Measurements from ENCODE around the gene DEPDC5. TPM values are rescaled to one million over a fixed set of nuclear protein-coding genes. Genes with fewer than 3 reads are reported as not detected.

The DEPDC5 gene
- total RNA-seq, 1 donor from 2014 or later = 11.8 TPM

DNA sequence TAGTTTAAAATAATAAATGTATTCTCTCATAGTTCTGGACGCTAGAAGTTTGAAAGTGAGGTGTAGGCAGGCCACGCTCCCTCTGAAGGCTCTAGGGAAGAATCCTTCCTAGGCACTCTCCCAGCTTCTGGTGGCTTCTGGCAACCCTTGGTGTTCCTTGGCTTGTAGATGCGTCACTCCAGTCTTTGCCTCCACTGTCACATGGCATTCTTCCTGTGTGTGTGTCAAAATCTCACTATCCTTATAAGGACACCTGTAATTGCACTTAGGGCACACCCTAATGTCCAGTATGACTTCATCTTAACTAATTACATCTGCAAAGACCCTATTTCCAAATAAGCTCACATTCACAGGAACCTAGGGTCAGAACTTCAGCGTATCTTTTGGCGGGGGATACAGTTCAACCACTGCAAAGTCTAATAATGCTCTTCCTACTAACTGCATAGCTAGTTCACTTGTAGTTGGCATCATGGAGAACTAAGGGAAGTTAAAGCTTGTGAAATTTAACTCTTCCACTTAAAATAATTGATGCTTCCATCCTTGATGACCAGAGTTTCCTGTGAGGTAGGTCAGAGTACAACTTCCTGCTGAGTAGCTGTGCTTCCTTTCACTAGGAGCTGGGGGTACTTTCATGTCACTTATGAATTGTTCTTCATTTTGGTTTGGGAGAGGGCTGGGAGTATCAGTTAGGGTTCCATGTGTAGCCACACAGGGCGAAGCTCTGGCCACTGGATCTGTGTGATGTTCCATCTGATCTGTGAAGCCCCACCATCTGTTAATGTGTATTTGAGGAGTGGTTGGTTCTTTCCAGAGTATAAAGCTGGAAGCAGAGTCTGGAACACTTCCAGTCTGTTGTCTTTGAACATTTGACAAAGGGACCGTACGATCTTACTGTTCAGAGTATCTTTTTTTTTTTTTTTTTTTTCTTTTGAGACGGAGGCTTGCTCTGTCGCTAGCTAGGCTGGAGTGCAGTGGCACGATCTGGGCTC is 201.0 kb downstream of the DEPDC5 start:
- intact Hi-C loops (cut with DNase I) = no loop called here

DNA sequence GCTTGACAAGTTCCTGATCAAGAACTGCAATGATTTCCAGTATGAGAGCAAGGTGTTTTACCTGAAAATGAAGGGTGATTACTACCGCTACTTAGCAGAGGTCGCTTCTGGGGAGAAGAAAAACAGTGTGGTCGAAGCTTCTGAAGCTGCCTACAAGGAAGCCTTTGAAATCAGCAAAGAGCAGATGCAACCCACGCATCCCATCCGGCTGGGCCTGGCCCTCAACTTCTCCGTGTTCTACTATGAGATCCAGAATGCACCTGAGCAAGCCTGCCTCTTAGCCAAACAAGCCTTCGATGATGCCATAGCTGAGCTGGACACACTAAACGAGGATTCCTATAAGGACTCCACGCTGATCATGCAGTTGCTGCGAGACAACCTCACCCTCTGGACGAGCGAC is 202.5 kb downstream of the DEPDC5 start:
- intact Hi-C loops (cut with DNase I) = no loop called here
- DNase-seq (ENCODE audit: low spot score) = no peak

More for the DNA sequence above, 201.0 kb downstream of the DEPDC5 start:
- DNase-seq (ENCODE audit: low spot score) = peak; percentile 70

Other genes starting within 250 kb of the DEPDC5 start
- 20.2 TPM for gene PISD, start 91.8 kb upstream of the DEPDC5 start, total RNA-seq
- gene PRR14L, start 3.9 kb upstream of the DEPDC5 start, total RNA-seq = 16.1 TPM
- 116 TPM for gene YWHAH, start 190.5 kb downstream of the DEPDC5 start, total RNA-seq